GM12864 (cell line): Measurements from ENCODE around the gene CCT3.
A peak's percentile ranks its signal among the peaks of the same experiment; 100 is the strongest.
"Not testable (repeated sequence)": the region's sequence is repeated elsewhere in the genome, so short reads cannot be mapped to it uniquely, and the experiment has no call there.

Experiments
- DNase-seq: peaks from one replicate; pipeline ENCODE4 v3.0.0-alpha.2; 2011; ENCODE audit warnings: low read depth
- H3K4me3 ChIP-seq: 2 replicates; pipeline ENCODE4 v1.5.1; 2011; ENCODE audit warnings: mild to moderate bottlenecking, low read depth, low read length, control low read depth
- TF ChIP-seq, protein P1 (sequence below): IDR thresholded peaks from 2 replicates; pipeline ENCODE4 v1.5.1; 2011; ENCODE audit warnings: low read depth, mild to moderate bottlenecking, moderate library complexity, low read length, control low read depth, inconsistent platforms; ENCODE audit errors: missing control alignments

Gene CCT3

GRCh38 chr1:156359249-156359648, 21.2 kb upstream of the CCT3 start:
- DNase-seq: no peak
- no peak overlapping the region for H3K4me3 ChIP-seq
- TF ChIP-seq, protein P1, sequence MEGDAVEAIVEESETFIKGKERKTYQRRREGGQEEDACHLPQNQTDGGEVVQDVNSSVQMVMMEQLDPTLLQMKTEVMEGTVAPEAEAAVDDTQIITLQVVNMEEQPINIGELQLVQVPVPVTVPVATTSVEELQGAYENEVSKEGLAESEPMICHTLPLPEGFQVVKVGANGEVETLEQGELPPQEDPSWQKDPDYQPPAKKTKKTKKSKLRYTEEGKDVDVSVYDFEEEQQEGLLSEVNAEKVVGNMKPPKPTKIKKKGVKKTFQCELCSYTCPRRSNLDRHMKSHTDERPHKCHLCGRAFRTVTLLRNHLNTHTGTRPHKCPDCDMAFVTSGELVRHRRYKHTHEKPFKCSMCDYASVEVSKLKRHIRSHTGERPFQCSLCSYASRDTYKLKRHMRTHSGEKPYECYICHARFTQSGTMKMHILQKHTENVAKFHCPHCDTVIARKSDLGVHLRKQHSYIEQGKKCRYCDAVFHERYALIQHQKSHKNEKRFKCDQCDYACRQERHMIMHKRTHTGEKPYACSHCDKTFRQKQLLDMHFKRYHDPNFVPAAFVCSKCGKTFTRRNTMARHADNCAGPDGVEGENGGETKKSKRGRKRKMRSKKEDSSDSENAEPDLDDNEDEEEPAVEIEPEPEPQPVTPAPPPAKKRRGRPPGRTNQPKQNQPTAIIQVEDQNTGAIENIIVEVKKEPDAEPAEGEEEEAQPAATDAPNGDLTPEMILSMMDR: no peak

DNA sequence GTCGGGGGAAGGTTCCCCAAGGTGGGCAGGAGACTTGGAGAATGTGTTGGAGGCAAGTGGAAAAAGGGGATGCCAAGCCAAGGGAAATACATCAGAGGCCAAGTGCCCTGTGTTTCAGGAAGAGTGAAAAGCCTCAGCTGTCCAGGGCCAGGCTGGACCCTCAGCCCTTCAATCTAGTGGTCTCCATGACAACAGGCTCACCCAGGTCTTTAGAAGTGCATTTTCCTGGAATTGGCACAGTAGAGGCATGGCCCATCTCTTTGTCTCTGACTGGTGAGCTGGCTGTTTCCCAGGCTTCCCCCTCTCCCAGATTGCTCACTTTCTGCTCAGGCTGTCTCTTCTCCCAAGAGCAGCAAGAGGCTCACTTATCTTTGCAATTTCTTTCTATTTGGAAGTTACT, 20.5 kb upstream of the CCT3 start:
- no peak for DNase-seq
- TF ChIP-seq, protein P1: no peak
- H3K4me3 ChIP-seq: no peak overlapping the region

- TF ChIP-seq, protein P1: no peak
- H3K4me3 ChIP-seq: no peak overlapping the region
- DNase-seq: no peak
Observed at GRCh38 chr1:156357977-156358376, 19.9 kb upstream of the CCT3 start.

- no peak overlapping the region for H3K4me3 ChIP-seq
- no peak for DNase-seq
- TF ChIP-seq, protein P1: peak; percentile 97
Observed at GRCh38 chr1:156356875-156357534, 18.9 kb upstream of the CCT3 start.

DNA sequence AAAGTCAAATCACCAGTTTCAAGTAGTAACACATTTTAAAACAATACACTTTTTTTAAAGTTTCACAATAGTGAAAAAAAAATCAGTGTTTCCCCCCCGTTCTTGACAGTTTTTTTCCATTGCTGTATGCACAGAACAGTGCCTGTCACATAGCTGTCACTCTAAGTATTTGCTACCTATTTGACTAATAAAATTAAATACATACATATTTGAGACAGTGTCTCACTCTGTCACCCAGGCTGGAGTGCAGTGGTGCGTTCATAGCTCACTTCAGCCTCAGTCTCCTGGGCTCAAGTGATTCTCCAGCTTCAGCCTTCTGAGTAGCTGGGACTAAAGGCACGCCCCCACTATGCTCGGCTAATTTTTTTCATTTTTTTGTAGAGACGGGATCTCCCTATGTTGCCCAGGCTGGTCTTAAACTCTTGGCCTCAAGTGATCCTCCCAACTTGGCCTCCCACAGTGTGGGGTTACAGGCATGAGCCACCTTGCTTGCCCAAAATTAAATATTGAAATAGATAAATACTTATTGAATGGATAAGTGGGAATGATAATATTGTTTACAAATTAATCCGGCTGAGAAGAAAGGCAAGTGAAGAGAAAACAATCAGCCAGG, 18.3 kb upstream of the CCT3 start:
- H3K4me3 ChIP-seq: no peak overlapping the region
- TF ChIP-seq, protein P1: no peak

GRCh38 chr1:156352481-156352880, 14.4 kb upstream of the CCT3 start:
- DNase-seq, H3K4me3 ChIP-seq: not testable (repeated sequence)

More for the DNA sequence above, 18.3 kb upstream of the CCT3 start:
- DNase-seq: no peak

DNA sequence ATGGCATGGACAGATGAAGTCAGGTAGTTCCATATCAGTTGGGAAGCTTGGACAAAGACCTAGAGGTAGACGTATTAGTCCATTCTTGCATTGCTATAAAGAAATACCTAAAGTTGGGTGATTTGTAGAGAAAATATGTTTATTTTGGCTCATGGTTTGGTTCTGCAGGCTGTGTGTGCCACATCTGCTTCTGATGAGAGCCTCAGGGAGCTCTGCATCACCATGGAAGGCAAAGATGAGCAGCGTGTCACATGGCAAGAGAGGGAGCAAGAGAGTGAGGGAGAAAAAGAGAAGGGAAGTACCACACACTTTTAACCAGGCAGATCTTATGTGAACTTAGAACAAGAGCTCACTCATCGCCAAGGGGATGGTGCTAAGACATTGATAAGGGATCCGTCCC, 9.2 kb upstream of the CCT3 start:
- TF ChIP-seq, protein P1: no peak
- DNase-seq: no peak
- H3K4me3 ChIP-seq: no peak overlapping the region
